WTC11 (cell line): Measurements from ENCODE around the gene GRM7. TPM values are rescaled to one million over a fixed set of nuclear protein-coding genes. Genes with fewer than 3 reads are reported as not detected.

ENCODE experiments used
- ATAC-seq: fragments of 200-7000 bp; cut with Tn5 transposase; 2 replicates; pipeline ENCODE4 v1.10.0; 2021; ENCODE audit warnings: mild to moderate bottlenecking, moderate library complexity
- CTCF ChIA-PET: fragments of 300-600 bp; sonication (Branson Sonifier 250); formaldehyde crosslinking; loops from one replicate; lab custom pipeline; 2021; ENCODE audit warnings: antibody characterized with exemption; lab: Charles Lee
- POLR2A ChIA-PET: fragments of 350-600 bp; sonication (Branson Sonifier 250); formaldehyde crosslinking; loops from one replicate; lab custom pipeline; 2021; ENCODE audit warnings: antibody characterized with exemption; lab: Charles Lee
- DNase-seq: peaks from one replicate; pipeline ENCODE4 v3.0.0; 2021; ENCODE audit warnings: low spot score
- H3K27ac Mint-ChIP-seq: 2 replicates; pipeline ENCODE4 v1.8.0; 2021; ENCODE audit warnings: mixed read lengths
- H3K27me3 Mint-ChIP-seq: 2 replicates; pipeline ENCODE4 v1.8.0; 2021; ENCODE audit warnings: low read depth, mild to moderate bottlenecking, moderate library complexity, mixed read lengths
- H3K36me3 Mint-ChIP-seq: 2 replicates; pipeline ENCODE4 v1.8.0; 2021; ENCODE audit warnings: mixed read lengths
- H3K4me1 Mint-ChIP-seq: 2 replicates; pipeline ENCODE4 v1.8.0; 2022; ENCODE audit warnings: mixed read lengths
- H3K4me3 Mint-ChIP-seq: 2 replicates; pipeline ENCODE4 v1.8.0; 2021; ENCODE audit warnings: mild to moderate bottlenecking, moderate library complexity, mixed read lengths
- H3K9me3 Mint-ChIP-seq: 2 replicates; pipeline ENCODE4 v1.8.0; 2021; ENCODE audit warnings: mixed read lengths
- ARID4B ChIP-seq: sonication (generic); formaldehyde crosslinking; IDR thresholded peaks from 2 replicates; pipeline ENCODE4 v1.8.0; 2023; ENCODE audit warnings: missing genetic modification reagents, mild to moderate bottlenecking, borderline replicate concordance
- ATF1 ChIP-seq: sonication (generic); formaldehyde crosslinking; IDR thresholded peaks from 2 replicates; pipeline ENCODE4 v1.8.1; 2023; ENCODE audit warnings: mild to moderate bottlenecking, moderate library complexity, missing genetic modification reagents
- CREM ChIP-seq: sonication (generic); formaldehyde crosslinking; IDR thresholded peaks from 2 replicates; pipeline ENCODE4 v1.8.1; 2022; ENCODE audit warnings: mild to moderate bottlenecking, missing genetic modification reagents, moderate library complexity
- E2F4 ChIP-seq: sonication (generic); formaldehyde crosslinking; IDR thresholded peaks from 2 replicates; pipeline ENCODE4 v1.8.1; 2022; ENCODE audit warnings: low read depth, mild to moderate bottlenecking, moderate library complexity, missing genetic modification reagents, borderline replicate concordance
- HMGXB4 ChIP-seq: sonication (generic); formaldehyde crosslinking; IDR thresholded peaks from 2 replicates; pipeline ENCODE4 v1.8.1; 2023; ENCODE audit warnings: mild to moderate bottlenecking, moderate library complexity, missing genetic modification reagents
- PRRX2 ChIP-seq: fragments of 250-450 bp; sonication (Bioruptor Pico); IDR thresholded peaks from 2 replicates; pipeline ENCODE4 v1.8.0; 2021; ENCODE audit warnings: mild to moderate bottlenecking
- SOX15 ChIP-seq: fragments of 250-450 bp; sonication (Bioruptor Pico); IDR thresholded peaks from 2 replicates; pipeline ENCODE4 v1.9.0; 2021; ENCODE audit warnings: mild to moderate bottlenecking
- ZNF219 ChIP-seq: sonication (generic); formaldehyde crosslinking; IDR thresholded peaks from 2 replicates; pipeline ENCODE4 v1.8.0; 2023; ENCODE audit warnings: missing genetic modification reagents, mild to moderate bottlenecking, borderline replicate concordance
- ZNF232 ChIP-seq: sonication (generic); formaldehyde crosslinking; IDR thresholded peaks from 2 replicates; pipeline ENCODE4 v1.8.0; 2022; ENCODE audit warnings: mild to moderate bottlenecking, missing genetic modification reagents
- ZNF396 ChIP-seq: fragments of 250-450 bp; sonication (Bioruptor Pico); IDR thresholded peaks from 2 replicates; pipeline ENCODE4 v1.8.0; 2021; ENCODE audit warnings: mild to moderate bottlenecking, moderate library complexity, borderline replicate concordance
- total RNA-seq: library from RNA; stranded (reverse); gene quantifications from 3 replicates; pipeline ENCODE4 v1.2.3, GENCODE V29; 2021
- TF ChIP-seq, protein P1 (sequence below): fragments of 250-450 bp; sonication (Bioruptor Pico); IDR thresholded peaks from 2 replicates; pipeline ENCODE4 v2.1.2; 2022; ENCODE audit warnings: mild to moderate bottlenecking, moderate library complexity
- TF ChIP-seq, protein P2 (sequence below): sonication (generic); formaldehyde crosslinking; IDR thresholded peaks from 2 replicates; pipeline ENCODE4 v1.8.1; 2022; ENCODE audit warnings: mild to moderate bottlenecking, moderate library complexity, missing genetic modification reagents
- TF ChIP-seq, protein P3 (sequence below): fragments of 250-450 bp; sonication (Bioruptor Pico); IDR thresholded peaks from 2 replicates; pipeline ENCODE4 v1.9.0; 2021; ENCODE audit warnings: mild to moderate bottlenecking

The GRM7 gene
- total RNA-seq, 1 experiment from 2014 or later: 0.42 TPM

DNA sequence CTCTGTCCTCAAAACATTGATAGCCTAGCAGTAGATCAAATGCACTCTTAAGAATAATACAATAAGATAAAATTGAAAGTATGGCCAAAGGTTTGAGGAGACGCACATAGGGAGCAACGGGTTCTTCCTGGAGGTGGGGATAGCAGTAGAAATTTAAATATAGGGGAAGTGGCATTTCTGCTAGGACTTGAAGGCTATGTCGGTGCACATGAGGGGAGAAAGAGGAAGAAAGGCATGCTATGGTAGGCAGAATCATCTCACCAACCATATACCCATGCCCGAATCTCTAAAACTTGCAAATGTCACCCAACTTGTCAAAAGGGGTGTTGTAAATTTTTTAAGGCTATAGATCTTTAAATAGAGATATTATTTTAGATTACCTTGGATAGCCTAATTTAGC is 905.6 kb downstream of the GRM7 start (continued):
- TF ChIP-seq ARID4B (CRISPR knock-in tag): no peak
- no peak for TF ChIP-seq ATF1 (CRISPR knock-in tag)
- TF ChIP-seq, protein P1, sequence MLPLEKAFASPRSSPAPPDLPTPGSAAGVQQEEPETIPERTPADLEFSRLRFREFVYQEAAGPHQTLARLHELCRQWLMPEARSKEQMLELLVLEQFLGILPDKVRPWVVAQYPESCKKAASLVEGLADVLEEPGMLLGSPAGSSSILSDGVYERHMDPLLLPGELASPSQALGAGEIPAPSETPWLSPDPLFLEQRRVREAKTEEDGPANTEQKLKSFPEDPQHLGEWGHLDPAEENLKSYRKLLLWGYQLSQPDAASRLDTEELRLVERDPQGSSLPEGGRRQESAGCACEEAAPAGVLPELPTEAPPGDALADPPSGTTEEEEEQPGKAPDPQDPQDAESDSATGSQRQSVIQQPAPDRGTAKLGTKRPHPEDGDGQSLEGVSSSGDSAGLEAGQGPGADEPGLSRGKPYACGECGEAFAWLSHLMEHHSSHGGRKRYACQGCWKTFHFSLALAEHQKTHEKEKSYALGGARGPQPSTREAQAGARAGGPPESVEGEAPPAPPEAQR (CRISPR knock-in tag): no peak
- TF ChIP-seq, protein P2, sequence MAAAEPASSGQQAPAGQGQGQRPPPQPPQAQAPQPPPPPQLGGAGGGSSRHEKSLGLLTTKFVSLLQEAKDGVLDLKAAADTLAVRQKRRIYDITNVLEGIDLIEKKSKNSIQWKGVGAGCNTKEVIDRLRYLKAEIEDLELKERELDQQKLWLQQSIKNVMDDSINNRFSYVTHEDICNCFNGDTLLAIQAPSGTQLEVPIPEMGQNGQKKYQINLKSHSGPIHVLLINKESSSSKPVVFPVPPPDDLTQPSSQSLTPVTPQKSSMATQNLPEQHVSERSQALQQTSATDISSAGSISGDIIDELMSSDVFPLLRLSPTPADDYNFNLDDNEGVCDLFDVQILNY: no peak

DNA sequence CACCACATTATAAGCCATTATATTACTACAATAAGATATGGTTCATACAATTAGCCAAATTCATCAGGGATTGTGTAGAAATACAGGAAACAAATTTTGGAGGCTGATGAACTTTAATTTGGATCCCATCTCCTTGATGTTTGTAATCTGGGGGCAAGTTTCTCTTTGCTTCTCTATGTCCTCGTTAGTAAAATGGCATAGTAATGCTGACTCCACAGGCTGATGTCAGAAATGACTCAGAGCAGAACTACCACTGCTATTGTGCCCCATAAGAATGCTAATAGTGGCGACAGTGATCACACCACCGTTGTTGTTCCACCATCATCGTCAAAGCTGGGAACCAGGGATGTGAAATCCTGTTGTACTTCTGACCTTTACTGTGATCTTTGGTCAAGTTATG is 918.4 kb downstream of the GRM7 start:
- Mint-ChIP-seq H3K36me3 (peaks cover 24% of the 10 kb centered on the region), H3K27me3 (no peaks in the 10 kb centered on the region), H3K4me3 (no peak overlapping the region), H3K9me3 (peaks cover 18% of the 10 kb centered on the region)
- POLR2A ChIA-PET: no interaction called here
- ATAC-seq: no peak
- TF ChIP-seq PRRX2 (CRISPR knock-in tag): no peak
- TF ChIP-seq ZNF232: no peak
- TF ChIP-seq E2F4 (CRISPR knock-in tag): no peak
- no peak for TF ChIP-seq SOX15 (CRISPR knock-in tag)
- TF ChIP-seq, all 79 proteins: peak for 0
- no peak overlapping the region for H3K27ac Mint-ChIP-seq
- H3K4me1 Mint-ChIP-seq: peaks cover 9% of the 10 kb centered on the region
- CTCF ChIA-PET: no interaction called here
- no peak for DNase-seq

GRCh38 chr3:7781395-7781794 is 920.5 kb downstream of the GRM7 start:
- no peaks in the 10 kb centered on the region for H3K27me3 Mint-ChIP-seq
- H3K27ac Mint-ChIP-seq: no peak overlapping the region
- DNase-seq (no peak), ATAC-seq (no peak)
- peaks cover 21% of the 10 kb centered on the region for H3K9me3 Mint-ChIP-seq
- ChIA-PET POLR2A (no interaction called here), CTCF (no interaction called here)
- H3K36me3 Mint-ChIP-seq: peaks cover 24% of the 10 kb centered on the region
- peaks cover 9% of the 10 kb centered on the region for H3K4me1 Mint-ChIP-seq
- H3K4me3 Mint-ChIP-seq: no peak overlapping the region
- TF ChIP-seq E2F4 (CRISPR knock-in tag): no peak
- TF ChIP-seq ZNF219 (CRISPR knock-in tag): no peak
- TF ChIP-seq, protein P3, sequence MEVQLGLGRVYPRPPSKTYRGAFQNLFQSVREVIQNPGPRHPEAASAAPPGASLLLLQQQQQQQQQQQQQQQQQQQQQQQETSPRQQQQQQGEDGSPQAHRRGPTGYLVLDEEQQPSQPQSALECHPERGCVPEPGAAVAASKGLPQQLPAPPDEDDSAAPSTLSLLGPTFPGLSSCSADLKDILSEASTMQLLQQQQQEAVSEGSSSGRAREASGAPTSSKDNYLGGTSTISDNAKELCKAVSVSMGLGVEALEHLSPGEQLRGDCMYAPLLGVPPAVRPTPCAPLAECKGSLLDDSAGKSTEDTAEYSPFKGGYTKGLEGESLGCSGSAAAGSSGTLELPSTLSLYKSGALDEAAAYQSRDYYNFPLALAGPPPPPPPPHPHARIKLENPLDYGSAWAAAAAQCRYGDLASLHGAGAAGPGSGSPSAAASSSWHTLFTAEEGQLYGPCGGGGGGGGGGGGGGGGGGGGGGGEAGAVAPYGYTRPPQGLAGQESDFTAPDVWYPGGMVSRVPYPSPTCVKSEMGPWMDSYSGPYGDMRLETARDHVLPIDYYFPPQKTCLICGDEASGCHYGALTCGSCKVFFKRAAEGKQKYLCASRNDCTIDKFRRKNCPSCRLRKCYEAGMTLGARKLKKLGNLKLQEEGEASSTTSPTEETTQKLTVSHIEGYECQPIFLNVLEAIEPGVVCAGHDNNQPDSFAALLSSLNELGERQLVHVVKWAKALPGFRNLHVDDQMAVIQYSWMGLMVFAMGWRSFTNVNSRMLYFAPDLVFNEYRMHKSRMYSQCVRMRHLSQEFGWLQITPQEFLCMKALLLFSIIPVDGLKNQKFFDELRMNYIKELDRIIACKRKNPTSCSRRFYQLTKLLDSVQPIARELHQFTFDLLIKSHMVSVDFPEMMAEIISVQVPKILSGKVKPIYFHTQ (CRISPR knock-in tag): no peak
- TF ChIP-seq CREM: no peak
- TF ChIP-seq HMGXB4 (CRISPR knock-in tag): no peak
- no peak for TF ChIP-seq ZNF396 (CRISPR knock-in tag)
- no peak for TF ChIP-seq ARID4B (CRISPR knock-in tag)
